GM21619 (cell line): ENCODE data around the gene PPP2CA.
"Not testable (repeated sequence)": the region's sequence is repeated elsewhere in the genome, so short reads cannot be mapped to it uniquely, and the experiment has no call there.

ENCODE experiments used
- ATAC-seq: cut with Tn5 transposase; IDR thresholded peaks from one replicate; pipeline ENCODE4 v1.9.1; 2021; ENCODE audit not compliant: unreplicated experiment

Gene PPP2CA

DNA sequence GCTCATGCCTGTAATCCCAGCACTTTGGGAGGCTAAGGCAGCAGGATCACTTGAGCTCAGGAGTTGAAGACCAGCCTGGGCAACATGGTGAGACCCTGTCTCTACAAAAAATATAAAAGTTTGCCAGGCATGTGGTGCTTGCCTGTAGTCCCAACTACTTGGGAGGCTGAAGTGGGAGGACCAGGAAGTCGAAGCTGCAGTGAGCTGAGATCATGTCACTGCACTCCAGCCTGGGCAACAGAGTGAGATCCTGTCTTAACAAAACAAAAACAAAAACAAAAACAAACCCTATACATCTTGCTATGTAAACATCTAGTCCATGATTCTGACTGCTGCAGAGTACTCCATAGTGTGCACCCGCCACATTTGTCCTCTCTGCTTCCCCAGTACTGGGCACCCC, 19.8 kb upstream of the PPP2CA start:
- no peak for ATAC-seq

DNA sequence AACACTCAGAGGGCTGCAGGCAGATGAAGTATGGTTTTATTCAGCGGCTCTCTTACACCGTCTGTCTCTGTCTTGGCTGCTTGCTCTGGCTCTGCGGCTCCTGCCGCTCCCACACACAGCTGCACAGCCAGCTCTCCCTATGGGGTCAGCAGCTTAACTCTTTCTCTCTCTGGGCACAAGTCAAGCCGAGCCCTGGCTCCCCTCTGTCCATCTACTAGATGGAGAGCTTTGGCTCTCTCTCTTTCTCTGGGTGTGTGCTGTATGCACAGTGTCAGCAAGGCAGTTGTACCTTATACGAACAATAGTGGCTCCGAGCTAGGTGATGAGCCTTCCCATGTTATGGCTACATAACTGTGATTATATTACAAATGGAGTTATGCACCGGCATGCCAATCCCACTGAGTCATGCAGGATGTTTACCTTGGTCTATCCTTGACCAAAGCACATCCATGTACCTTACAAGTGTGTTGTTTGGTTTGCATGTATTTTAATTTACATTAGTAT, 19.3 kb upstream of the PPP2CA start:
- no peak for ATAC-seq

DNA sequence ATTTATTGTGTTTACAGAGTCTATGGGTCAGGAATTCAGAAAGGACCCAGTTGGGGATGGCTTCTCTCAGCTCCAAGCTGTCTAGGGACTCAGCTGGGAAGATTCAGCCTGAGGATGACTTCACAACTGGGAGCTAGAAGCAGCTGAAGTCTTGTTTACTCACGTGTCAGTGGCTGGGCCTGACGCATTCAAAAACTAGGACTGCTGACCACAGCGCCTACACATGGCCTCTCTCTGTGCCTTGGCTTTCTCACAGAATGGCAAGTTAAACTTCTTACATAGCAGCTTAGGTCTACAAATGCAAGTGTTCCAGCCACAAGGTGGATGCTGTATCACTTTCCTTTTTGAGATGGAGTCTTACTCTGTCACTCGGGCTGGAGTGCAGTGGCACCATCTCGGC, 16.3 kb upstream of the PPP2CA start:
- no peak for ATAC-seq

DNA sequence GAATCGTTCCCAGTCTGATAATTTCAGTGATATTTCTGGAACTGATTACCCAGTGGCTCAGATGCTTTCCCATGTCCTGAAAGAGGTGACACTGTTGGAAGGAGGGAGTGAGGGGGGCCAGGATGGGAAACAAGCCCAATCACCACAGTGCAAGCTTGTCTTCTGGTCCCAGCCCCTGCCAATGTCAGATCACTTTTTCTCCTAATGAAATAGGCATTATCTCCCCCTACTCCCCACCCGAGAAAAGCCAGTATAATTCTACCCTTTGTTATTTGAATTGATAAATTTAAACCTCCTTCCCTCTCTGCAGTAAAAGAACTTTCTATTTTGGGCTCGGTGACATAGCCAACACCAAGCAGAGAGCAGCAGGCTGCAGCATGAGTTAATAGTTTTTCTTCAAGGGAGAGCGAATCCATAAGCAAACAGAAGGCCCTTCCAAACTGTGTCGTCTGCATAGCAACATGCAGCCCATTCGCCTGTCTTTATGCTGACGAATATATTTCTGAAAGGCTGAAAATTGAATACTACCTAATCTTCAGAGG, 14.6 kb upstream of the PPP2CA start:
- no peak for ATAC-seq

DNA sequence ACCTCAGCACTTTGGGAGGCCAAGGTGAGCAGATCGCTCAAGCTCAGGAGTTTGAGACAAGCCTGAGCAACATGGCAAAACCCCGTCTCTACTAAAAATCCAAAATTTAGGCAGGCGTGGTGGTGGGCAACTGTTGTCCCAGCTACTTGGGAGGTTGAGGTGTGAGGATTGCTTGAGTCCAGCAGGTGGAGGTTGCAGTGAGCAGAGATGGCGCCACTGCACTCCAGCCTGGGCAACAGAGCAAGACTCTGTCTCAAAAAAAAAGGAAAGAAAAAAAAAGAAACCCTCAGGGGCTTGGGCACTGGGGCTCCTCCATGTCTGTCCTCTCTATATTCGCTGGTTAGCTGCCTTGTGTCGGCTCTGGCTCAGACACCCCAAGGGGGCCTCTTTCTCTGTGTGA, 10.9 kb upstream of the PPP2CA start:
- no peak for ATAC-seq

DNA sequence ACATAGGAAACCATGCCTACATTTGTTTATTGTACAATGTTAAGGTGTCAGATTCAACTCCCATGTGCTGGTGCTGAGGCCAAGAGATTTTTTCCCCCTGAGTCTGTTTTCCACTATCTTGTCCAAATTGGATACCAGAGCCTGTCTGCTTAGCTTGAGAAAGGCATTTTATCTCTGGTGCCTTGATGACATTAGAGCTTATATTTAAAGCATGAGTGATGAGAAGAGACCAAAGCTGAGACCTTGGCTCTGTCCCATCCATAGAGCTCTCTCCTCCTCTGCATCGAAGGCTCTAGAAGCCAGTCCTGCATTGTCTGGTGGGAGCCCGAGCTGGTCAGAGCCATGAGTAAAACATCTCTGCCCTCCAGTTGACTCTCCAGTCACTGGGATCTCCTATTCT, 10.4 kb upstream of the PPP2CA start:
- no peak for ATAC-seq

DNA sequence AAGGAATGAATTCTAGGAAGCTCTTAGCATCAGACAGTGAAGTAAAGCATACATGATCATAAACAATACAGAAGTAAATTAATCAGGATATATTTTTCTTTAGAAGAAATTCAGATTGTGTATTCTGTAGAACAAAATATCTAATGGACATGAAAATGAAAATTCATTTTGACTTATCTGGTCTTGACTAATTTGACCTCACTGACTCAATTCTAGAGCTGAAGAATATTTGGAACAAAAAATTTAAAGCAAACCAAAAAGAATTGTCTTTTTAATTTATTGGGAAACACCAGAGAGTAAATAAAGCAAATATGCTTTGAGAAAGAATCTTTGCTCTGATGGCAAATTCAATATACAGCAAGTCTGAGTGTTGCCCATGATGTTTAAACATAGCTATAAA, 2.8 kb upstream of the PPP2CA start:
- no peak for ATAC-seq

DNA sequence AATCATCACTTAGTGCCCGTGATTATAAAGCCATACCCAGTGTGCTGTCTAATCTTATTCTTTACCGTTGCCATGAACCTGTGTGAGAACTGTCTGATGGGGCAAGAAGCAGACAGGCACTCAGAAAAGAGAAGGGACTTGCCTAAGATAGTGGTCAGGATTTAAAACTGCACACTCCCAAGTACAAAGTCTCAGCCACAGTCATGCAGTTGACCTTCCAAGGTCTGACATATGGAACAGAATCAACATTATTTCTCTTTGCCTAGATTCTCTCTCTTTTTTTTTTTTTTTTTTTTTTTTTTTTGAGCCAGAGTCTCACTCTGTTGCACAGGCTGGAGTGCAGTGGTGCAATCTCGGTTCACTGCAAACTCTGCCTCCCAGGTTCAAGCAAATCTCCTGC, 1.9 kb upstream of the PPP2CA start:
- ATAC-seq, result no peak

DNA sequence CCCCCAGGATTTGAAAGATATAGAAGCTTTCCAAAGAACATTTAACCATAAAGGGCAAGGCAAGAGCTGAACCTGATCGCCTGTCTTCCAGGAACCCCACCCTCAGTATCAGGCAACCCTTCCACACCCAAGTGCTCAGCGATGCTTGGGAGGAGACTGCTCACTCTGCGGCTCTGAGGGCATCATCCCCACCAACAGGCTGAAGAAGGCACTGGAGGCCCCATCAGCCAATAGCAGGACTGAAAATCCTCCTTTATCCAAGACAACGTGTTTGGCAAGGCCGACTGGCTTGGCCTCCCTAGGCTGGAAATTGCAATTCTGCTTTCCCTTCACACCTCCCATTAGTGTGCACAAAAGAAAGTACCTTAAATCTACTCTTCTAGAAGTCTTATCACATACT, 1.4 kb upstream of the PPP2CA start:
- no peak for ATAC-seq

DNA sequence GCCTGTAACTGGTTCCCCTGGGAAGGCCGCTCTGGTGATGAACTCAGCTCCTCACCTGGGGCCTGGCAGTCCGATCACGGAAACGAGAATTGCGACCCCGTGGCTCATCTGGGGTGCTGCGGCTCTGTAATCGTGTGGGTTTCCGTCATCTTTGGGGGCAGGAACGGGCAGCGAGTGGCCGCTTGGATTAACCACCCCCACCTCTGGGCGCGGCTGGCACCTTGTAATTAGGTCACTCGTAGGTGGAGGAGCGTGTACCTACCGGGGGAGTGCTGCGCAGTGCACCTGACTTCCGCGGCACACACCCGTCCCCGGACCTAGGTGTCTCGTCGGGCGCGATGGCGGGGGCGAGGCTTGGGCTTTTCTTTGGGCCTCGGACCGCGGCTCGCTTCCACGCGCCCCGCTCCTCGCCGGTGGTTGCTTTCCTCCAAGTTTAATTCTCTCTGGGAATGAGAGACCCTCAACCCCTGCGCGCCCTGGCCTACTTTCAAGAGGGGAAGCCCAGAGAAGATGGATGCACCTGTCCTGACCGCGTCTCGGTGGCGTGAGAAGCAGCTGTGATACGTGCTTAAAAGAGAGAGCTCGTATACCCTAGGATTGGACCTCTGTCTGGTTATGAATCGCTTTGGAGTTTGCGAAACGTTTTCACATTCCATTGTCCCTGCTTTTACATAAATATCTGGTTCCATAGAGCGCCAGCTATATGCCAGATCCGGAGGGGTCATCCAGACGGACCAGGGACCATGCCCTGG, 744 bp upstream of the PPP2CA start:
- peak; percentile 26 for ATAC-seq

DNA sequence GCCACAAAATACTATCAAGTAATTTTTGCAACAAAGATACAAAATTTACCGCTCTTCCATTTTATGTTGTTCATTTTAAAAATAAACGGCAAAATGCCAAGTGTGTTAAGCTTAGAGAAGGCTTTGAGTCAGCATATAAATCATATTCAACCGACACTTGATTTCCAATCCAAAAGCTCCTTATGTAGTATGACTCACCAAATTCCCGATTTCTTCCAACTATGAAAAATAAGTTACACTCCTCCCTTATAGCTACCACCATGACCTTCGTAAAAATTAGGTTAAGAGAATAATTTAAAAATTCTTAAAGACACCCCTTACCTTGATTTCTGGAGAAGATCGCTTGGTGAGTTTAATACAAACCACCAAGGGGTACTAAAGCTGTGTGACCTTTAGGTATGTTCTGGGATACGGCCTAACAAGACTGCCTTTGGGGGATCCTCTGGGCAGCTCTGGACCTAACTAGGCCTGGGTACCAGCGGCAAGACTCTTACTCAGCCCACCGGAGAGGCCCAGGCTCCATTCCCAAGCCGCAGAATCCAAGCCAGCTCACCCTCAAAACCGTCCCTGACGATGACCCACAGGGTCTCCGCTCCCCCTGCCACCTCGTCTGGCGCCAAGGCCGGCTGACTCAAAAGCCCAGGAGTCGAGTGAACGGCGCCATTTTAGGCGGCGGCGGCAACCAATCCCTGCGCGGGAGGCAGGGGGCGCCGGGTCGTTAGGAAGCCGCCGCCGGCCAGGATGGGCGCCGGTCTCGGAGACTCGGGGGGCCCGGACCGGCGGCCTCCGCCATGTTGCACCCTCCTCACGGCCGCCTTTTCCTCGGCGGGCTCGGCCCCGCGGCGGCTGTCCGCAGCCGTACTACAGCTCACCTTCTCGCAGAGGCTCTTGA, 739 bp downstream of the PPP2CA start:
- ATAC-seq, result peak; percentile 28

DNA sequence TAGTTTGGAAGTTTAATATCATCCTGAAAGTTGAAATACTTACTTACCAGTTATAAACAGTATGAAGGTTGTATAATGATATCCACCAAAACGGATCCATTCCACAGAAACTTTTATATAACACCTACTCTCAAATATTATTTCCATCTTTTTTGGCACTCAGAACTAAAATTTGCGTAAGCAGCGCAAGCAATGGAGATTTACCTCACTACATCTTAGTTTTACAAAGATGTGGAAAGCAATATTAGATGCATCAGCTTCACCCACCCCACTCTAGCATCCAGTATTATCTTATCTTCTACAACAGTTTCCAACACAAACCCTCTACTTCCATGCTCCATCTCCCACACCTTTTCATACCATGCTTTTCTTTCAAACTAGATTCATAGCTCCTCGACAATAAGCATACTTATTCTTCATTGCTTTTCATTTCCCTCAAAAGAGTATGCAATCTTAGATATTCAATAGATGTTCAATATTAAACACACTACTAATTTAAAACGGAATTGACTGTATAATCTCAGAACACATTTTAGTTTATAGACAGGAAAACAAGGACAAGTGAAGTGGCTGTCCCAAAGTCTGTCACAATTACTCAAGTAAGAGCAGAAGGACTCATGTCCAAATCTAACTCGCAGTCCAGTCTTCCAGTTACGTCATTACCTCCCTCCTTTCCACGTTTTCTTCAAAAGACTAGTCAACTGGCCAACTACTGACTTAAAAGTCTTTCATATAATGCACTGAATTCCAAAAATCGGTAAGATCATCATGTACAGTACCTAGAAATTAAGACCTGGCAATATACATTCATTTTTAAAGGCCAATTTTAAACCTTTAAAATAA, 2.2 kb downstream of the PPP2CA start:
- ATAC-seq, result no peak

DNA sequence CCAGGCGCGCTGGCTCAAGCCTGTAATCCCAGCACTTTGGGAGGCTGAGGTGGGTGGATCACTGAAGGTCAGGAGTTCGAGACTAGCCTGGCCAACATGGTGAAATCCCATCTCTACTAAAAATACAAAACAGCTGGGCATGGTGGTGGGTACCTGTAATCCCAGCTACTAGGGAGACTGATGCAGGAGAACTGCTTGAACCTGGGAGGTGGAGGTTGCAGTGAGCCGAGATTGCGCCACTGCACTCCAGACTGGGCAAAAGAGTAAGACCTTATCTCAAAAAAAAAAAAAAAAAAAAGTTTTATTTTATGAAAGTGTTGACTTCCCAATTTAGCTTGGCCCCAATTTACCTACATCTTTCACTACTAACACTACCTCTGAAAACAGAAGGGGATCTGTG, 4.2 kb downstream of the PPP2CA start:
- not testable (repeated sequence) for ATAC-seq

DNA sequence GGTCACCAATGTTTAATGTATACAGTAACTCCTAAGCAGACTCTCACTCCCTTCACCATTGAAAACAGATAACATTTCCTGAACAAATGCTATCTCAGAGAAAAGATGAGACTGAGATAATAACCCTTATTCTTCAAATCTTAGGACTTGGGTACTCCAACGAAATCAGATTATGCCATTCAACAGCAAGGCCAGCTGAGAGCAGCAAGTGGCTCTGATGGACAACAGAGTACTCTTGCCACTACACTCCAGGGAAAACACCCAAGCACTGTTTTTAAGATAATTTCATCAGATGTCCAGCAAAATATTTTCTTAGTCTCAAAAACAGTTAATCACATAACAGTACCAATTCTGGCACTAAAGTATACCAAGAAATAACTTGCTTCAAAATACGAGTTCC, 10.1 kb downstream of the PPP2CA start:
- no peak for ATAC-seq

DNA sequence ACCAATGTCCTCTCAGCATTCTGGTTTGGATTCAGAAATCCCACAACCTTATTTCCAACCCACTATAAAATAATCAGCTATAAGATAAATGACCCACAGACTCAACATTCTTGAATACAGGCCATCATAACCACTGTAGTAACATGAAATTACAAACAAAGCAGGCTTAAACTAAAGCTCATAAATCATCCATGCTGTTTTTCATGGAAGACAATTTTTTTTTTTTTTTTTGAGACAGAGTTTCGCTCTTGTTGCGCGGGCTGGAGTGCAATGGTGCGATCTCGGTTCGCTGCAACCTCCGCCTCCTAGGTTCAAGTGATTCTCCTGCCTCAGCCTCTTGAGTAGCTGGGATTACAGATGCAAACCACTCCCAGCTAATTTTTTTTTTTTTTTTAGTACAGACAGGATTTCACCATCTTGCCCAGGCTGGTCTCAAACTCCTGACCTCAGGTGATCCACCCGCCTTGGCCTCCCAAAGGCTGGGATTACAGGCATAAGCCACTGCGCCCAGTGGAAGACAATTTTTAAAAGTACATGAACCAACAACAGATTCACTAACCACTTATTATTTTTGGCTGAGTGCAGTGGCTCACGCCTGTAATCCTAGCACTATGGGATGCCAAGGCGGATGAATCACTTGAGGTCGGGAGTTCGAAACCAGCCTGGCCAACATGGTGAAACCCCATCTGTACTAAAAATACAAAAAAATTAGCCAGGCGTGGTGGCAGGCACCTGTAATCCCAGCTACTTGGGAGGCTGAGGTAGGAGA, 14.4 kb downstream of the PPP2CA start:
- not testable (repeated sequence) for ATAC-seq

DNA sequence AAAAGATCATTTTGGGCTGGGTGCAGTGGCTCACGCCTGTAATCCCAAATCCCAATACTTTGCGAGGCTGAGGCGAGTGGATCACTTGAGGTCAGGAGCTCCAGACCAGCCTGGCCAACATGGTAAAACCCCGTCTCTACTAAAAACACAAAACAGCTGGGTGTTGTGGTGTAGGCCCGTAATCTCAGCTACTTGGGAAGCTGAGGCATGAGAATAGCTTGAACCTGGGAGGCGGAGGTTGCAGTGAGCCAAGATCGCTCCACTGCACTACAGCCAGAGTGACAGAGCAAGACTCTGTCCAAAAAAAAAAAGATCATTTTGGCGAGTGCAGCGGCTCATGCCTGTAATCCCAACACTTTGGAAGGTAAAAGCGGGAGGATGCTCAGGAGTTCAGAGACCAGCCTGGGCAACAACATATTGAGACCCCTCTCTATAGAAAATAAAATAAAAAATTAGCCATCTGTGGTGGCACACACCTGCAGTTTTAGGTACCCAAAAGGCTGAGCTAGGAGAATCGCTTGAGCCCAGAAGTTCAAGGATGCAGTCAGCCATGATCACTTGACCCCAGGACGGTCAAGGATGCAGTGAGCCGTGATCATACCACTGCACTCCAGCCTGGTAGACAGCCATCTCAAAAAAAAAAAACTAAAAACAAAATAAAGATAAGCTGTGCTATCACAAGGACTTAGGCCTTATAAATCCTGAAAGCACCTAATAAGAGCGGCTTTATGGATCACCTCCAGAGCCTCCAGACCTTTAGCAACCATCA, 16.2 kb downstream of the PPP2CA start:
- ATAC-seq, result no peak

DNA sequence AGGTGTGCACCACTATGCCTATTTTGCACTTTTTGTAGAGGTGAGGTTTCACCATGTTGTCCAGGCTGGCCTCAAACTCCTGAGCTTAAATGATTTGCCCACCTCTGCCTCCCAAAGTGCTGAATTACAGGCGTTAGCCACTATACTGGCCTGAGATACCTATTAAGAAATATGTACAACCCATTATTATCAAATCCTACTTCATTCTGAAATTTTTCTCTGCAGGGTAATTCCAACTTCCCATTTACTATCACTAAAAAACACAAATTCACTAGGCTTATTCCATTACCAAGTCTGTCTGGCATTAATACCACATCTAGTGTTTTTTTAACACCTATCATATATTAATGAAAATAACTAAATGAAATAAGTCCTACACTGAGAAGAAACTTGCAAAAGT, 18.2 kb downstream of the PPP2CA start:
- no peak for ATAC-seq

DNA sequence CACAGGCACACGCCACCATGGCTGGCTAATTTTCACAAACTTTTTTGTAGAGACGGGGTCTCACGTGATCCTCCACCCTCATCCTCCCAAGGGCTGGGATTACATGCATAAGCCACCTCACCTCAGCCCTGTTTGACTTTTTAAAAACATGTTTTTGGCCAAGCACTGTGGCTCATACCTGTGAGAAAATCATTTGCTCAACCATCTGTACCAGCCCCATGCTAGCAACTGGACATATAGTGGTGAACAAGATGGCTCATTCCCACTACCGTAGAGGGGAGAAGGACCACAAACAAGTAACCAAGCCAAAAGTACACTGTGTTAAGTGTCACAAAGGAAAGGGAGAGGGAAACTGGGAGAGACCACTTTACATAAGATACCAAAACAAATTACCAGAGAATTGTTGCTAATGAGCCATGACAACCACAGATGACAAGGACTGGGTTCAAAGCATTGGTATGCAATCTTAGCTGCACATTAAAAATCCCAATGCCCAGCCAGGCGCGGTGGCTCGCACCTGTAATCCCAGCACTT, 19.2 kb downstream of the PPP2CA start:
- ATAC-seq, result no peak

DNA sequence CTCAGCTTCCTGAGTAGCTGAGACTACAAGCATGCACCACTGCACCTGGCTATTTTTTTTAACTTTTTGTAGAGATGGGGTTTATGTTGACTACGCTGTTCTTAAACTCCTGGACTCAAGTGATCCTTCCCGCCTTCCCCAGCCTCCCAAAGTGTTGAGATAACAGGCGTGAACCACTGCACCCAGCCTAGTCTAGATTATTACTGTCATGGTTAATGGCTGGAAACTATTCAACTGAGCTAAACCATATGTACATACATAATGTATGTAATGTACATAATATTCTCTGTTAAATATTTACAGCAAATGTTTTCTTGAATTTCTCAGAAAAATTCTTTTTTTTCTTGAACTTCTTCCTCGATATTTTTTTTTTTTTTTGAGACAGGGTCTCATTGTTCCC, 21.3 kb downstream of the PPP2CA start:
- ATAC-seq, result no peak
